GM15510 (cell line): ENCODE data around the gene GID8.

Experiments
- POLR2A ChIP-seq: IDR thresholded peaks from 3 replicates; pipeline ENCODE4 v1.6.1; 2011; ENCODE audit warnings: borderline replicate concordance; ENCODE audit not compliant: insufficient read length; ENCODE audit errors: extremely low read depth

The GID8 gene

GRCh38 chr20:62938105-62938888 lies at the start of gene GID8:
TSS of gene GID8 (plus strand) at chr20:62938147. CDS start at chr20:62941503, 3,356 bp downstream.
- no peak for TF ChIP-seq POLR2A

GRCh38 chr20:62888406-62888805 lies 49.5 kb upstream of the GID8 start:
- no peak for TF ChIP-seq POLR2A

DNA sequence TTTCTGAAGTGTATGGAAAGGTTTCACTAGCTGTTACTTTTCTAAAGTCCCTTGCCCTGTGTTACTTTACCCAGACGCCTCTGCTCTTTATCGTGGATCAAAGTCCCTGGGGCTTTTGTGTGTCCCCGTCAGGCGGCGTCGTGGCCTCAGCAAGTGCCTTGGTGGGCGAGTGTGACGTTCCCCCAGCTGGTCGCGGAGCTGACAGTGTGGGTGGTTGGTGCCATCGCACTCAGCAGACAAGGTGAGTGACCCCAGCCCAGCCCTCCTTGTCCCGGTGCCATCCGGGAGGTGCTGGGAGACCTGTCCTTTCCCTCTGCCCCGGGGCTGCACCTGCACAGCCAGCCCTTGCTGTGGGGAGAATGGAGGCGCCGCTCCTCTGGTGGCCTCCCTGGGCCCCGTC lies 49.0 kb upstream of the GID8 start:
- TF ChIP-seq POLR2A: no peak

- TF ChIP-seq POLR2A: no peak
These were observed 48.5 kb upstream of the GID8 start for GRCh38 chr20:62889411-62889810.

DNA sequence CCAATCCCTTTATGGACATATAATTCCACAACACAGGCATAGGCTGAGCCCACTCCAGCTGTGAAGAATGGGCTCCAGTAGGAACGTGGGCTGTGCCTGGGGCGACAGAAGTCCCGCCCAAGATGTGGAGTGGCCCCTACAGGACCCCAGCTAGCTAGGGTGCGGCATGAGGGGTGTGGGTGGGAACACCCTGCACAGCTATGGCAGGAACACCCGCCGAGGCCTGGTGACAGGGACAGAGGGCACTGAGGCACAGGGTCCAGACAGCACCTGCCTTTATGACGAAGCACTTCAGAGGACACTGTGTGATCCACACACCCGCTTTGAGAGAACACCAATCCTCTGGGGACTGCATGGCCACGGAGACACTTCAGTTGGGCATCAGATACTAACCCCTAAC lies 48.1 kb upstream of the GID8 start:
- no peak for TF ChIP-seq POLR2A

DNA sequence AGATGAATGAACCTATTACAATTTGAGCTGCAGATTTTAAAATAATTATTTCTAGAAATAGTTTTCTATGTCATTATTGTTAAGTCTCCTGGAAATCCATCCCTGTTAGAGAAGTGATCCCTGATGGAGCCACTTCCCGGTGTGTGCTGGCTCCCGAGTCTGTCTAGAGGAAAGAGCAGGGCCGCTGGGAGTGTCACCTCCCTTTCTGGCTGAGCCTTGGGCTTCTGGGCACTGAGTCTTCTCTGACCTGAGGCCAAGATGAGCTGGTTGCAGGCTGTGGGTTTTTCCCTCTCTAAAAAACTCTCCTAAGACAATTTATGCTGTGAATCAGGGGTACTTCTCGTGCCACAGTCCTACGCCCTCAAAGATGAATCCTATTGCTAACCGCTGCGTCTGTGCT lies 47.5 kb upstream of the GID8 start:
- TF ChIP-seq POLR2A: no peak

DNA sequence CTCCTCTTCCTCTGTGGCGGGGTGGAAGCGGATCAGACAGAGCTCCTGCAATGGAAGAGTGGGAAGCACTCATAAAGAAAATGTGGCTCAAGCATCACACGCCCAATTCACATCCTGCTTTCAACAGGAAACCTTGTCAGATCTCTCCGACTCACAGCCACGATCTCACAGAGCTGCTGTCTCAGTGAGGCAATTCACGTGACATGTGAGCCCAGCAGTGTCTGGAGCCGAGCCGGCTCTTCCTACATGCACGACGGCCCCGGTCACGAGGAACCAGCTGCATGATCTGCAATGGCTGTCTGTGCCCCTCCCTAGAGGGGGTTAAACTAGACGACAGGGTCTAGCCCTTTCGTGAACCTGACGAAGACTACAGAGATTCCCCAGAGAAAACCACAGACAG lies 46.8 kb upstream of the GID8 start:
- TF ChIP-seq POLR2A: no peak

- TF ChIP-seq POLR2A: no peak
These were observed 45.3 kb upstream of the GID8 start for GRCh38 chr20:62892348-62893304.

- no peak for TF ChIP-seq POLR2A
These were observed 44.2 kb upstream of the GID8 start for GRCh38 chr20:62893700-62894099.

GRCh38 chr20:62894261-62894660 lies 43.7 kb upstream of the GID8 start:
- TF ChIP-seq POLR2A: no peak

DNA sequence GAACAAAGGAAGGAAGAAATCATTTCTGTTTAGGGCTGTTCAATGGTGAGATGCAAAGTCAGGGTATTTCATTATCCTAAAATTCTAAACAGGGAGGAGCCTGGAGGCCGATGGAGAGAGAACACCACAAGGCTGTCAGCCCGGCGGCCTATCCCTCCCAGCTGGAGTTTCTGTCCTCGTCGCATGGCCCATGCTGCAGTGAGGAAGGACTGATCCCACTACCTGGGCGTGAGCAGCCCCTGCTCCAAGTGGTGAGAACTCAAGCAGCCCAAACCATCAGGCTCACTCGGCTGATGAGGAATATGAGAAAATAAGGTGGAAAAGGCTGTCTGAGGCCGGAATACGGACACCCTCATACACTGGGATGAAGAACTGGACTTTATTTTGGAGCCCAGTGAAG lies 42.4 kb upstream of the GID8 start:
- no peak for TF ChIP-seq POLR2A

- TF ChIP-seq POLR2A: no peak
These were observed 41.4 kb upstream of the GID8 start for GRCh38 chr20:62896526-62896925.

GRCh38 chr20:62897666-62898065 lies 40.3 kb upstream of the GID8 start:
- no peak for TF ChIP-seq POLR2A

DNA sequence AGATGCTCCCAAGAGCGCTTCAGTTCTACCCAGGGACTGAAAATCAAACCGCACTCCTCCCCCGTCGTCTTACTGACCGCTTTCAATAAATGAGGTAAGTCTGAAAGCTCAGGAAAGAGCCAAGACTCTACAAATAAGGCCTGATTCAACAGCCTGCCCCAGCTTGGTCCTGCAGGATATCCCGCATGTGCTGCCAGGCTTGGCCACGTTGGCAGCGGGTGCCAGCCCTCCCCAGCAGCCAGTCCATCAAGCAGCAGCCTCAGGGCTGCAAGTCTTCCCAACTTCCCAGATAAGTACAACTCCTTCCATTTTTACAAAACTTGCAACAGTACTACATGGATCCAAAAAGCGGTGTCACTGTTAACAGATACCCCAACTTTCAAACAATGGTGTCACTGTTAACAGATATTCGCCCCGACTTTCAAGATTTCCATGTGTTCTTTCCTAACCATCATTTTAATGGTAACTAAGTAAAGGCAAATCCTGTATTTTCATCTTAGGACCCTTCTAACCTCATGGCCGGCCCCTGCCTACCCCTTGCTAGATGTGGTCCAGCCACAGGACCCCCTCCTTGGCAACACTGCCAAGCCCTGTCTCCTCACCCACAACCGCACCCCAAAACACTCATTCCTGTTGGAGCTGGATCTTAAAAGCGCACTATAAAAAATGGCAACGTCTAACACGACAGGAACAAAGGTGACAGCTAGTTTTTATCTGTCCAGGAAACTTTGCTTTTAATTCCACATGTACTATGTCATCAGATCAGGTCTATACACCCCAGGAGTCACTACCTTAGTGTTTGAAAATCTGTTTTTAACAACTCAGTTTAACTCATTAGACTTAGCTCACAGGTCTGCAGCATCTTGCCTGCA lies 39.6 kb upstream of the GID8 start:
- no peak for TF ChIP-seq POLR2A
